H1 (cell line): ENCODE measurements around the gene SLC22A6. TPM values are rescaled to one million over a fixed set of nuclear protein-coding genes. Genes with fewer than 3 reads are reported as not detected.

ENCODE experiments used
- CTCF ChIA-PET: fragments of 300-600 bp; sonication (Branson Sonifier 250); formaldehyde crosslinking; loops from one replicate; lab custom pipeline; 2021; ENCODE audit not compliant: partially characterized antibody; lab: Charles Lee
- POLR2A ChIA-PET: fragments of 300-600 bp; sonication (Branson Sonifier 250); formaldehyde crosslinking; loops from one replicate; lab custom pipeline; 2021; ENCODE audit warnings: inconsistent platforms; ENCODE audit not compliant: partially characterized antibody; lab: Charles Lee
- DNase-seq, 2 experiments: peaks; one replicate each; pipeline versions ENCODE4 v3.0.0 to v3.0.0-alpha.2; 2010 to 2022; ENCODE audit warnings: low spot score in 2 of 2, low read depth in 1 of 2, mixed read lengths in 1 of 2
- FAIRE-seq: peaks from 2 replicates; lab custom pipeline; 2011; peaks lifted over from hg19 to GRCh38; lab: Jason Lieb, UNC
- H2AFZ ChIP-seq: 2 replicates; pipeline ENCODE4 v1.8.1; 2012; ENCODE audit warnings: low read length, inconsistent platforms
- H2AK5ac ChIP-seq: 2 replicates; pipeline ENCODE4 v1.6.1; 2013; ENCODE audit warnings: low read depth, low read length
- H2BK120ac ChIP-seq: replicated peaks from 2 replicates; pipeline ENCODE3; 2013; ENCODE audit warnings: low read depth, low read length, inconsistent platforms
- H2BK12ac ChIP-seq: 2 replicates; pipeline ENCODE4 v1.6.1; 2013; ENCODE audit warnings: low read depth, low read length
- H2BK15ac ChIP-seq: 2 replicates; pipeline ENCODE4 v1.6.1; 2013; ENCODE audit warnings: low read length
- H2BK20ac ChIP-seq: 2 replicates; pipeline ENCODE4 v1.6.1; 2013; ENCODE audit warnings: low read length
- H2BK5ac ChIP-seq: 2 replicates; pipeline ENCODE4 v1.6.1; 2013; ENCODE audit warnings: low read depth, low read length
- H3K14ac ChIP-seq: 2 replicates; pipeline ENCODE4 v1.6.1; 2013; ENCODE audit warnings: inconsistent platforms; ENCODE audit not compliant: insufficient read length
- H3K18ac ChIP-seq: 2 replicates; pipeline ENCODE4 v1.6.1; 2013; ENCODE audit warnings: low read length; ENCODE audit errors: extremely low read depth
- H3K23ac ChIP-seq: 2 replicates; pipeline ENCODE4 v1.6.1; 2013; ENCODE audit warnings: inconsistent platforms; ENCODE audit not compliant: insufficient read length
- H3K23me2 ChIP-seq: 2 replicates; pipeline ENCODE4 v1.6.1; 2013; ENCODE audit warnings: low read depth, low read length
- H3K27ac ChIP-seq: 2 replicates; pipeline ENCODE4 v1.6.1; 2011; ENCODE audit warnings: low read depth, low read length, inconsistent platforms
- H3K27me3 ChIP-seq, 4 experiments: replicated peaks in 1 of 4; 1 replicate in 1 of 4; 2 replicates in 3 of 4; pipeline versions ENCODE4 v1.6.1 to v1.8.1; 2011 to 2013; ENCODE audit warnings: low read length in 3 of 4, mild to moderate bottlenecking in 3 of 4, inconsistent platforms in 2 of 4, mixed read lengths in 2 of 4, moderate library complexity in 1 of 4; ENCODE audit not compliant: control insufficient read depth in 3 of 4, insufficient read depth in 3 of 4; ENCODE audit errors: extremely low read depth in 1 of 4
- H3K36me3 ChIP-seq, 4 experiments: 2 replicates each; pipeline versions ENCODE4 v1.6.1 to v1.8.1; 2011 to 2013; ENCODE audit warnings: mild to moderate bottlenecking in 4 of 4, low read length in 3 of 4, moderate library complexity in 2 of 4, control low read depth in 1 of 4, inconsistent platforms in 1 of 4; ENCODE audit not compliant: insufficient read depth in 4 of 4, control insufficient read depth in 2 of 4
- H3K4ac ChIP-seq: replicated peaks from 2 replicates; pipeline ENCODE3; 2013; ENCODE audit warnings: low read length, low read depth, mixed read lengths, inconsistent platforms; ENCODE audit not compliant: insufficient read length
- H3K4me1 ChIP-seq, 4 experiments: replicated peaks in 1 of 4; 1 replicate in 1 of 4; 2 replicates in 3 of 4; pipeline versions ENCODE4 v1.6.1 to v1.8.1; 2011 to 2013; ENCODE audit warnings: low read length in 3 of 4, inconsistent platforms in 2 of 4, mixed read lengths in 1 of 4; ENCODE audit not compliant: insufficient read depth in 4 of 4, control insufficient read depth in 3 of 4
- H3K4me2 ChIP-seq, 2 experiments: 2 replicates each; pipeline versions ENCODE4 v1.6.1 to v1.8.1; 2011 to 2013; ENCODE audit warnings: low read depth in 2 of 2, low read length in 2 of 2, control low read depth in 1 of 2, inconsistent platforms in 1 of 2, mild to moderate bottlenecking in 1 of 2; ENCODE audit not compliant: insufficient read depth in 1 of 2
- H3K4me3 ChIP-seq, 4 experiments: fragments of 200-600, 300-600 bp in 1 of 4; sonication (generic), shearing (Covaris generic), sonication (Bioruptor Twin) in 1 of 4; 2 replicates each; pipeline versions ENCODE4 v1.5.1 to v1.8.1; 2011 to 2016; ENCODE audit warnings: low read length in 4 of 4, low read depth in 3 of 4, control low read depth in 2 of 4, inconsistent platforms in 2 of 4, mild to moderate bottlenecking in 2 of 4, mixed read lengths in 1 of 4, moderate library complexity in 1 of 4; ENCODE audit not compliant: insufficient read depth in 2 of 4; ENCODE audit errors: extremely low read depth in 1 of 4
- H3K56ac ChIP-seq: replicated peaks from 2 replicates; pipeline ENCODE3; 2013; ENCODE audit warnings: low read depth, mild to moderate bottlenecking, mixed read lengths, low read length, inconsistent platforms; ENCODE audit not compliant: insufficient read length
- H3K79me1 ChIP-seq: 2 replicates; pipeline ENCODE4 v1.6.1; 2013; ENCODE audit warnings: low read depth, low read length, control low read depth
- H3K79me2 ChIP-seq, 2 experiments: 2 replicates each; pipeline versions ENCODE4 v1.6.1 to v1.8.1; 2012 to 2013; ENCODE audit warnings: low read length in 2 of 2, mild to moderate bottlenecking in 2 of 2, inconsistent platforms in 1 of 2; ENCODE audit not compliant: insufficient read depth in 2 of 2, control insufficient read depth in 1 of 2
- H3K9ac ChIP-seq, 4 experiments: replicated peaks in 1 of 4; 1 replicate in 1 of 4; 2 replicates in 3 of 4; pipeline versions ENCODE4 v1.6.1 to v1.8.1; 2011 to 2013; ENCODE audit warnings: low read depth in 3 of 4, low read length in 3 of 4, control low read depth in 2 of 4, mild to moderate bottlenecking in 2 of 4, moderate library complexity in 2 of 4, inconsistent platforms in 1 of 4; ENCODE audit errors: extremely low read depth in 1 of 4
- H3K9me3 ChIP-seq, 2 experiments: 2 replicates each; pipeline versions ENCODE4 v1.6.1 to v1.8.1; 2012 to 2013; ENCODE audit warnings: mild to moderate bottlenecking in 2 of 2, moderate library complexity in 2 of 2, control low read depth in 1 of 2, inconsistent platforms in 1 of 2, low read depth in 1 of 2, low read length in 1 of 2, mixed read lengths in 1 of 2; ENCODE audit not compliant: insufficient read depth in 2 of 2
- H4K20me1 ChIP-seq, 2 experiments: replicated peaks in 1 of 2; 2 replicates each; pipeline versions ENCODE3 to v1.8.1; 2011 to 2013; ENCODE audit warnings: inconsistent platforms in 2 of 2, low read length in 2 of 2, mild to moderate bottlenecking in 1 of 2; ENCODE audit not compliant: insufficient read depth in 2 of 2, control insufficient read depth in 1 of 2
- H4K5ac ChIP-seq: 2 replicates; pipeline ENCODE4 v1.6.1; 2013; ENCODE audit warnings: low read length, low read depth, mixed read lengths, inconsistent platforms; ENCODE audit not compliant: insufficient read length
- H4K8ac ChIP-seq: 2 replicates; pipeline ENCODE4 v1.8.0; 2013; ENCODE audit warnings: mild to moderate bottlenecking, moderate library complexity, low read length, inconsistent platforms; ENCODE audit not compliant: insufficient read depth; ENCODE audit errors: extremely low read depth
- H4K91ac ChIP-seq: replicated peaks from 2 replicates; pipeline ENCODE3; 2013; ENCODE audit warnings: low read length, mixed read lengths, inconsistent platforms; ENCODE audit not compliant: insufficient read length
- CHD1 ChIP-seq: IDR thresholded peaks from 2 replicates; pipeline ENCODE4 v1.6.1; 2012; ENCODE audit warnings: low read depth, low read length, improper control_type of control experiment
- PHF8 ChIP-seq: fragments of 200-600 bp; sonication (generic); conservative IDR thresholded peaks from 2 replicates; pipeline ENCODE4 v1.7.1; 2012; ENCODE audit warnings: low read depth, mild to moderate bottlenecking, inconsistent platforms, low read length, moderate library complexity
- RBBP5 ChIP-seq: IDR thresholded peaks from 2 replicates; pipeline ENCODE4 v1.7.1; 2012; ENCODE audit warnings: low read depth, mild to moderate bottlenecking, inconsistent platforms, low read length, moderate library complexity, borderline replicate concordance
- SIRT6 ChIP-seq: IDR thresholded peaks from one replicate; pipeline ENCODE4 v1.7.1; 2012; ENCODE audit warnings: low read length, inconsistent platforms
- USF2 ChIP-seq: IDR thresholded peaks from 2 replicates; pipeline ENCODE4 v1.6.1; 2011; ENCODE audit warnings: low read length, improper control_type of control experiment
- WGBS, 2 experiments: shearing (Covaris generic) in 1 of 2; methylation state at CpG; one replicate each; pipeline versions ENCODE4 v1.1.6 to v1.1.7; 2013 to 2015; ENCODE audit warnings: low lambda C conversion rate in 2 of 2, mixed read lengths in 2 of 2, inconsistent platforms in 1 of 2, low coverage in 1 of 2, missing lambda C conversion rate in 1 of 2; ENCODE audit not compliant: insufficient replicate concordance in 2 of 2, insufficient coverage in 1 of 2, insufficient read length in 1 of 2; ENCODE audit errors: extremely low coverage in 1 of 2, missing lambda C conversion rate in 1 of 2; 5-methylcytosine and 5-hydroxymethylcytosine counted together
- polyA plus RNA-seq, 7 experiments: library from polyadenylated mRNA; depleted of rRNA in 3 of 7; stranded (reverse) in 5 of 7; unstranded in 2 of 7; fragments of >200 nt in 5 of 7; fragments of 200-250 nt in 2 of 7; gene quantifications; 1 replicate in 5 of 7; 2 replicates in 1 of 7; 4 replicates in 1 of 7; pipeline versions ENCODE4 v1.2.1 to v1.2.3, GENCODE V29; 2011 to 2013; ENCODE audit warnings: missing spikeins in 2 of 7, mixed read lengths in 2 of 7
- total RNA-seq: library from RNA; stranded (reverse); fragmentation: NEBNext Ultra II Directional; extraction: Animal tissue kit (Norgen Biotek cat#: 25700); gene quantifications from 2 replicates; pipeline ENCODE4 v1.2.1, GENCODE V29; 2021

SLC22A6 gene
- total and polyA plus RNA-seq, 2 of the 8 experiments (the other 6 are each of a cell fraction or from before 2014, with no cell fraction given): not detected

- H3K18ac ChIP-seq: no peak overlapping the region
- no peak overlapping the region for H2AFZ ChIP-seq
- no peaks in the 10 kb centered on the region for H3K4me1 ChIP-seq
- H4K5ac ChIP-seq: no peak overlapping the region
- H2BK20ac ChIP-seq: no peak overlapping the region
- H3K79me2 ChIP-seq: no peaks in the 10 kb centered on the region
- H2BK15ac ChIP-seq: no peak overlapping the region
- H3K23me2 ChIP-seq: no peaks in the 10 kb centered on the region
- TF ChIP-seq RBBP5 (no peak), SIRT6 (no peak), USF2 (no peak), PHF8 (no peak), CHD1 (no peak)
- no peak overlapping the region for H3K27ac ChIP-seq
- H3K23ac ChIP-seq: no peak overlapping the region
- no peak overlapping the region for H4K91ac ChIP-seq
- no peak overlapping the region; the same call in 1 of the 2 replicates for H4K8ac ChIP-seq
- H3K4ac ChIP-seq: no peak overlapping the region
- CTCF ChIA-PET: interaction anchor here (0.6 to 3.9 kb wide), 5 partner anchors 12 to 225 kb away, joined by 3 to 30 read pairs (median 4); partner anchors contain the start of gene SLC22A8
- FAIRE-seq (no peak), DNase-seq (no peak)
- H3K4me2 ChIP-seq: no peak overlapping the region
- H2BK120ac ChIP-seq: no peak overlapping the region
- no peaks in the 10 kb centered on the region for H3K79me1 ChIP-seq
- POLR2A ChIA-PET: no interaction called here
- H3K36me3 ChIP-seq: no peaks in the 10 kb centered on the region
- no peak overlapping the region for H3K9ac ChIP-seq
- H3K27me3 ChIP-seq: no peaks in the 10 kb centered on the region; a peak in 1 of 7 replicates
- no peak overlapping the region for H2AK5ac ChIP-seq
- peaks cover 0 to under 1% of the 10 kb centered on the region in 2 experiments; a peak in 1 of 4 replicates for H3K9me3 ChIP-seq
- no peaks in the 10 kb centered on the region for H4K20me1 ChIP-seq
- H2BK12ac ChIP-seq: no peak overlapping the region
- no peak overlapping the region for H3K4me3 ChIP-seq
- no peak overlapping the region for H2BK5ac ChIP-seq
- no peak overlapping the region for H3K56ac ChIP-seq
- no peak overlapping the region for H3K14ac ChIP-seq
- WGBS, 2 experiments: 88% methylated on average over 5 of the region's 5 CpGs; no CpG with 5 or more reads in 1 of the 2 experiments
Measured at GRCh38 chr11:62988276-62988675, 3.5 kb upstream of the SLC22A6 start.
